ENCODE measurements around the gene HBB.

Gene HBB

DNA sequence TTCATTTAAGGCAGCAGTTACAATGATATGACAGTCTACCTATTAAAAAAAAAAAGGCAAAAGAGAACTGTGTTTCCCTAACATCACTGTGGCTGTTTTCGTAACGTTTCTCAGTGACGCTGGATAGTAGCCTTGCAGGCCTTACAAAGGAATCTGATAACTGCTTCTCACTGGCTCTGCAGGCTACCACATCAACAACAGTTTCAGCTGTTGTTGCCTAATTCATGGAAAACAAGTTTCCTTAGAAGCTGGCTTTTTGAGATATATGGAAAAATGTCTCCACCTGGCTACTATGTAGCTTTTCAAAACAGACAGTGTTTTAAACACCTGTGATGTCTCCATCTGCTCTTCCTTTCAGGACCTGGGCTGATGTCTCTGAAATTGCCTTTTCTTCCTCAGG, 30.1 kb downstream of the HBB start:
- Histone ChIP-seq H3K18ac (ENCODE audit: low read depth in 1 of 2, low read length in 2 of 2) (no peak overlapping the region), H3K14ac (ENCODE audit: low read length in 2 of 2) (no peak overlapping the region), H2BK12ac (ENCODE audit: low read length in 2 of 2) (no peak overlapping the region), H3K9ac (ENCODE audit: low read length) (no peak overlapping the region), H3K4ac (ENCODE audit: low read depth in 1 of 2, low read length in 2 of 2) (no peak overlapping the region), H3K79me1 (replicated peaks; ENCODE audit: low read length, poor library complexity, severe bottlenecking) (no peaks in the 10 kb centered on the region), H3K9me3 (ENCODE audit: control insufficient read depth, low read length) (no peaks in the 10 kb centered on the region), H3K4me3 (ENCODE audit: insufficient read depth in 1 of 2, low read depth in 1 of 2, low read length in 2 of 2) (no peak overlapping the region), H3K27ac (ENCODE audit: low read length, poor library complexity, severe bottlenecking) (no peak overlapping the region), H2AFZ (ENCODE audit: low read depth, low read length) (no peak overlapping the region), H2AK5ac (ENCODE audit: low read length, severe bottlenecking) (no peak overlapping the region), H3K4me1 (ENCODE audit: control insufficient read depth, insufficient read depth, low read depth, low read length) (no peaks in the 10 kb centered on the region), H3K23ac (ENCODE audit: low read length in 2 of 2) (no peak overlapping the region), H3K4me2 (ENCODE audit: low read length, poor library complexity, severe bottlenecking) (no peak overlapping the region), H2BK120ac (ENCODE audit: low read depth, low read length) (no peak overlapping the region), H2BK15ac (ENCODE audit: low read depth, poor library complexity, severe bottlenecking) (no peak overlapping the region), H4K8ac (ENCODE audit: low read length) (no peak overlapping the region), H3K27me3 (ENCODE audit: control insufficient read depth in 1 of 2, insufficient read depth in 1 of 2, low read length in 2 of 2) (no peaks in the 10 kb centered on the region), H2BK5ac (ENCODE audit: low read depth, low read length, poor library complexity, severe bottlenecking) (no peak overlapping the region), H4K91ac (ENCODE audit: low read length) (no peak overlapping the region), H3K36me3 (ENCODE audit: control insufficient read depth in 1 of 2, insufficient read depth in 2 of 2, low read depth in 1 of 2, low read length in 2 of 2) (no peaks in the 10 kb centered on the region)
- WGBS = 74% methylated on average over 3 of the region's 3 CpGs
- DNase-seq = no peak

DNA sequence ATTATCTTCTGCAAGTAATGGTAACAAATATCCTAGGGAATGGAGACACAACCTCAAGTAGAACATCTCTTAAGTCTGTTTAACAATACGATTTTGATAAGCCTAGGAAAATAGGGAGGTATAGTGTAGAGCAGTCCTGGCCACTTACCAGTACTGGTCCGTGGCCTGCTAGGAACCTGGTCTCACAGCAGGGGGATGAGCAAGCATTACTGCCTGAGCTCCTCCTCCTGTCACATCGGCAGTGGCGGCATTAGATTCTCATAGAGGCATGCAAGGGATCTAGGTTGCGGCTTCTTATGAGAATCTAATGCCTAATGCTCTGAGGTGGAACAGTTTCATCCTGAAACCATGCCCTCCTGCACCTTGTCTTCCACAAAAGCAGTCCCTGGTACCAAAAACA, 30.8 kb downstream of the HBB start:
- no peak for DNase-seq
- Histone ChIP-seq H2AK5ac (ENCODE audit: low read length, severe bottlenecking) (no peak overlapping the region), H4K91ac (ENCODE audit: low read length) (no peak overlapping the region), H3K27ac (ENCODE audit: low read length, poor library complexity, severe bottlenecking) (no peak overlapping the region), H3K18ac (ENCODE audit: low read depth in 1 of 2, low read length in 2 of 2) (no peak overlapping the region), H3K9ac (ENCODE audit: low read length) (no peak overlapping the region), H3K79me1 (replicated peaks; ENCODE audit: low read length, poor library complexity, severe bottlenecking) (no peaks in the 10 kb centered on the region), H3K4me3 (ENCODE audit: insufficient read depth in 1 of 2, low read depth in 1 of 2, low read length in 2 of 2) (no peak overlapping the region), H3K27me3 (ENCODE audit: control insufficient read depth in 1 of 2, insufficient read depth in 1 of 2, low read length in 2 of 2) (no peaks in the 10 kb centered on the region), H3K4me2 (ENCODE audit: low read length, poor library complexity, severe bottlenecking) (no peak overlapping the region), H2BK5ac (ENCODE audit: low read depth, low read length, poor library complexity, severe bottlenecking) (no peak overlapping the region), H2AFZ (ENCODE audit: low read depth, low read length) (no peak overlapping the region), H4K8ac (ENCODE audit: low read length) (no peak overlapping the region), H2BK15ac (ENCODE audit: low read depth, poor library complexity, severe bottlenecking) (no peak overlapping the region), H3K9me3 (ENCODE audit: control insufficient read depth, low read length) (no peaks in the 10 kb centered on the region), H3K14ac (ENCODE audit: low read length in 2 of 2) (no peak overlapping the region), H2BK12ac (ENCODE audit: low read length in 2 of 2) (no peak overlapping the region), H2BK120ac (ENCODE audit: low read depth, low read length) (no peak overlapping the region), H3K4ac (ENCODE audit: low read depth in 1 of 2, low read length in 2 of 2) (no peak overlapping the region), H3K4me1 (ENCODE audit: control insufficient read depth, insufficient read depth, low read depth, low read length) (no peaks in the 10 kb centered on the region), H3K23ac (ENCODE audit: low read length in 2 of 2) (no peak overlapping the region), H3K36me3 (ENCODE audit: control insufficient read depth in 1 of 2, insufficient read depth in 2 of 2, low read depth in 1 of 2, low read length in 2 of 2) (no peaks in the 10 kb centered on the region)
- 74% methylated on average over 5 of the region's 5 CpGs for WGBS

DNA sequence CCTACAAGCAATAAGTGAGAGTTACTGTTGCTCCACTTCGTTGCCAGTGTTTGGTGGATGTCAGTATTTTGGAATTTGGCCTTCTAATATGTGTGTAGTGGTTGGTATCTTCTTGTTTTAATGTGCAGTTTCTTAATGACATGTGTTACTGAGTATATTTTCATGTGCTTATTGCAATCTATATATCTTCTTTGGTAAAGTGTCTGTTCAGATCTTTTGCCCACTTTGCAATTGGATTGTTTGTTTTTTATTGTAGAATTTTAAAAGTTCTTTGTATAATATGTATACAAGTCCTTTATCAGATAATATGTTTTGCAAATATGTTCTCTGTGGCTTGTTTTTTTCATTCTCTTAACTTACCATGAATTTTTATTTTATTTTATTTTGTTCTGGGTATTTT, 34.1 kb downstream of the HBB start:
- 0% methylated on average over 1 of the region's 1 CpG for WGBS
- Histone ChIP-seq H3K4me3 (ENCODE audit: insufficient read depth in 1 of 2, low read depth in 1 of 2, low read length in 2 of 2) (no peak overlapping the region), H3K14ac (ENCODE audit: low read length in 2 of 2) (no peak overlapping the region), H3K27ac (ENCODE audit: low read length, poor library complexity, severe bottlenecking) (no peak overlapping the region), H4K8ac (ENCODE audit: low read length) (no peak overlapping the region), H2BK15ac (ENCODE audit: low read depth, poor library complexity, severe bottlenecking) (no peak overlapping the region), H3K23ac (ENCODE audit: low read length in 2 of 2) (no peak overlapping the region), H3K18ac (ENCODE audit: low read depth in 1 of 2, low read length in 2 of 2) (no peak overlapping the region), H3K9ac (ENCODE audit: low read length) (no peak overlapping the region), H2AK5ac (ENCODE audit: low read length, severe bottlenecking) (no peak overlapping the region), H3K27me3 (ENCODE audit: control insufficient read depth in 1 of 2, insufficient read depth in 1 of 2, low read length in 2 of 2) (no peaks in the 10 kb centered on the region), H2BK12ac (ENCODE audit: low read length in 2 of 2) (no peak overlapping the region), H3K4me1 (ENCODE audit: control insufficient read depth, insufficient read depth, low read depth, low read length) (no peaks in the 10 kb centered on the region), H3K36me3 (ENCODE audit: control insufficient read depth in 1 of 2, insufficient read depth in 2 of 2, low read depth in 1 of 2, low read length in 2 of 2) (no peaks in the 10 kb centered on the region), H3K4me2 (ENCODE audit: low read length, poor library complexity, severe bottlenecking) (no peak overlapping the region), H3K9me3 (ENCODE audit: control insufficient read depth, low read length) (no peaks in the 10 kb centered on the region), H2AFZ (ENCODE audit: low read depth, low read length) (no peak overlapping the region), H4K91ac (ENCODE audit: low read length) (no peak overlapping the region), H2BK5ac (ENCODE audit: low read depth, low read length, poor library complexity, severe bottlenecking) (no peak overlapping the region), H3K79me1 (replicated peaks; ENCODE audit: low read length, poor library complexity, severe bottlenecking) (no peaks in the 10 kb centered on the region), H2BK120ac (ENCODE audit: low read depth, low read length) (no peak overlapping the region), H3K4ac (ENCODE audit: low read depth in 1 of 2, low read length in 2 of 2) (no peak overlapping the region)
- no peak for DNase-seq

DNA sequence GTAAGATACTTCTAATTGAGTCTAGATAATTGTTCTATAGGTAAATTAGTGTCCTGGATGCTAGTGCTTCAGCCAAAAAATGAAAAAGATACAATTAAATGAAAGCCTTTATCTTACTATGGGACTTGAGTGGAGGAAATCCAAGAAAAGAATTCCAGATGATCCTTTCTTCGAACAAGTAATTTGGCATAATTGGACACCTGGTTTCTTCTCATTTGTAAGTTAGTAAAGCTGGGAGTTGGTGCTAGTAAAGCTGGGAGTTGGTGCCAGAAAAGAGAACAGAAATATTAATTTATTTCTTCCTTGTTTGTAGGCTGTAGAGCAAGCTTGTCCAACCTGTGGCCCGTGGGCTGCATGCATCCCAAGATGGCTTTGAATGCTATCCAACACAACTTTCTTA, 38.7 kb downstream of the HBB start:
- no peak overlapping the region for H3K27ac ChIP-seq (ENCODE audit: low read length, poor library complexity, severe bottlenecking)
- no peaks in the 10 kb centered on the region for H3K9me3 ChIP-seq (ENCODE audit: control insufficient read depth, low read length)
- H4K91ac ChIP-seq (ENCODE audit: low read length) = no peak overlapping the region
- H3K4me1 ChIP-seq (ENCODE audit: control insufficient read depth, insufficient read depth, low read depth, low read length) = no peaks in the 10 kb centered on the region
- DNase-seq = no peak
- H2BK5ac ChIP-seq (ENCODE audit: low read depth, low read length, poor library complexity, severe bottlenecking) = no peak overlapping the region
- H2BK120ac ChIP-seq (ENCODE audit: low read depth, low read length) = no peak overlapping the region
- no peak overlapping the region for H3K4me3 ChIP-seq (ENCODE audit: insufficient read depth in 1 of 2, low read depth in 1 of 2, low read length in 2 of 2)
- H3K36me3 ChIP-seq (ENCODE audit: control insufficient read depth in 1 of 2, insufficient read depth in 2 of 2, low read depth in 1 of 2, low read length in 2 of 2) = no peaks in the 10 kb centered on the region
- no peaks in the 10 kb centered on the region for H3K79me1 ChIP-seq (replicated peaks; ENCODE audit: low read length, poor library complexity, severe bottlenecking)
- no peaks in the 10 kb centered on the region for H3K27me3 ChIP-seq (ENCODE audit: control insufficient read depth in 1 of 2, insufficient read depth in 1 of 2, low read length in 2 of 2)
- no peak overlapping the region for H3K4me2 ChIP-seq (ENCODE audit: low read length, poor library complexity, severe bottlenecking)
- WGBS = 85% methylated on average over 1 of the region's 2 CpGs
- H3K18ac ChIP-seq (ENCODE audit: low read depth in 1 of 2, low read length in 2 of 2) = no peak overlapping the region
- H4K8ac ChIP-seq (ENCODE audit: low read length) = no peak overlapping the region
- no peak overlapping the region for H3K23ac ChIP-seq (ENCODE audit: low read length in 2 of 2)
- no peak overlapping the region for H3K14ac ChIP-seq (ENCODE audit: low read length in 2 of 2)
- no peak overlapping the region for H2AK5ac ChIP-seq (ENCODE audit: low read length, severe bottlenecking)
- H3K9ac ChIP-seq (ENCODE audit: low read length) = no peak overlapping the region
- no peak overlapping the region for H2BK12ac ChIP-seq (ENCODE audit: low read length in 2 of 2)
- H2AFZ ChIP-seq (ENCODE audit: low read depth, low read length) = no peak overlapping the region
- H3K4ac ChIP-seq (ENCODE audit: low read depth in 1 of 2, low read length in 2 of 2) = no peak overlapping the region
- no peak overlapping the region for H2BK15ac ChIP-seq (ENCODE audit: low read depth, poor library complexity, severe bottlenecking)

Measured in mesenchymal stem cell (in vitro differentiated cells and primary cell).